H1 (cell line): ENCODE data around the gene HS2ST1. TPM values are rescaled to one million over a fixed set of nuclear protein-coding genes. Genes with fewer than 3 reads are reported as not detected.

Experiments used
- CTCF ChIA-PET: fragments of 300-600 bp; sonication (Branson Sonifier 250); formaldehyde crosslinking; loops from one replicate; lab custom pipeline; 2021; ENCODE audit not compliant: partially characterized antibody; lab: Charles Lee
- POLR2A ChIA-PET: fragments of 300-600 bp; sonication (Branson Sonifier 250); formaldehyde crosslinking; loops from one replicate; lab custom pipeline; 2021; ENCODE audit warnings: inconsistent platforms; ENCODE audit not compliant: partially characterized antibody; lab: Charles Lee
- DNase-seq, 2 experiments: peaks; one replicate each; pipeline versions ENCODE4 v3.0.0 to v3.0.0-alpha.2; 2010 to 2022; ENCODE audit warnings: low spot score in 2 of 2, low read depth in 1 of 2, mixed read lengths in 1 of 2
- FAIRE-seq: peaks from 2 replicates; lab custom pipeline; 2011; peaks lifted over from hg19 to GRCh38; lab: Jason Lieb, UNC
- H2AFZ ChIP-seq: 2 replicates; pipeline ENCODE4 v1.8.1; 2012; ENCODE audit warnings: low read length, inconsistent platforms
- H2AK5ac ChIP-seq: 2 replicates; pipeline ENCODE4 v1.6.1; 2013; ENCODE audit warnings: low read depth, low read length
- H2BK120ac ChIP-seq: replicated peaks from 2 replicates; pipeline ENCODE3; 2013; ENCODE audit warnings: low read depth, low read length, inconsistent platforms
- H2BK12ac ChIP-seq: 2 replicates; pipeline ENCODE4 v1.6.1; 2013; ENCODE audit warnings: low read depth, low read length
- H2BK15ac ChIP-seq: 2 replicates; pipeline ENCODE4 v1.6.1; 2013; ENCODE audit warnings: low read length
- H2BK20ac ChIP-seq: 2 replicates; pipeline ENCODE4 v1.6.1; 2013; ENCODE audit warnings: low read length
- H2BK5ac ChIP-seq: 2 replicates; pipeline ENCODE4 v1.6.1; 2013; ENCODE audit warnings: low read depth, low read length
- H3K14ac ChIP-seq: 2 replicates; pipeline ENCODE4 v1.6.1; 2013; ENCODE audit warnings: inconsistent platforms; ENCODE audit not compliant: insufficient read length
- H3K18ac ChIP-seq: 2 replicates; pipeline ENCODE4 v1.6.1; 2013; ENCODE audit warnings: low read length; ENCODE audit errors: extremely low read depth
- H3K23ac ChIP-seq: 2 replicates; pipeline ENCODE4 v1.6.1; 2013; ENCODE audit warnings: inconsistent platforms; ENCODE audit not compliant: insufficient read length
- H3K23me2 ChIP-seq: 2 replicates; pipeline ENCODE4 v1.6.1; 2013; ENCODE audit warnings: low read depth, low read length
- H3K27ac ChIP-seq: 2 replicates; pipeline ENCODE4 v1.6.1; 2011; ENCODE audit warnings: low read depth, low read length, inconsistent platforms
- H3K27me3 ChIP-seq, 4 experiments: replicated peaks in 1 of 4; 1 replicate in 1 of 4; 2 replicates in 3 of 4; pipeline versions ENCODE4 v1.6.1 to v1.8.1; 2011 to 2013; ENCODE audit warnings: low read length in 3 of 4, mild to moderate bottlenecking in 3 of 4, inconsistent platforms in 2 of 4, mixed read lengths in 2 of 4, moderate library complexity in 1 of 4; ENCODE audit not compliant: control insufficient read depth in 3 of 4, insufficient read depth in 3 of 4; ENCODE audit errors: extremely low read depth in 1 of 4
- H3K36me3 ChIP-seq, 4 experiments: 2 replicates each; pipeline versions ENCODE4 v1.6.1 to v1.8.1; 2011 to 2013; ENCODE audit warnings: mild to moderate bottlenecking in 4 of 4, low read length in 3 of 4, moderate library complexity in 2 of 4, control low read depth in 1 of 4, inconsistent platforms in 1 of 4; ENCODE audit not compliant: insufficient read depth in 4 of 4, control insufficient read depth in 2 of 4
- H3K4ac ChIP-seq: replicated peaks from 2 replicates; pipeline ENCODE3; 2013; ENCODE audit warnings: low read length, low read depth, mixed read lengths, inconsistent platforms; ENCODE audit not compliant: insufficient read length
- H3K4me1 ChIP-seq, 4 experiments: replicated peaks in 1 of 4; 1 replicate in 1 of 4; 2 replicates in 3 of 4; pipeline versions ENCODE4 v1.6.1 to v1.8.1; 2011 to 2013; ENCODE audit warnings: low read length in 3 of 4, inconsistent platforms in 2 of 4, mixed read lengths in 1 of 4; ENCODE audit not compliant: insufficient read depth in 4 of 4, control insufficient read depth in 3 of 4
- H3K4me2 ChIP-seq, 2 experiments: 2 replicates each; pipeline versions ENCODE4 v1.6.1 to v1.8.1; 2011 to 2013; ENCODE audit warnings: low read depth in 2 of 2, low read length in 2 of 2, control low read depth in 1 of 2, inconsistent platforms in 1 of 2, mild to moderate bottlenecking in 1 of 2; ENCODE audit not compliant: insufficient read depth in 1 of 2
- H3K4me3 ChIP-seq, 4 experiments: fragments of 200-600, 300-600 bp in 1 of 4; sonication (generic), shearing (Covaris generic), sonication (Bioruptor Twin) in 1 of 4; 2 replicates each; pipeline versions ENCODE4 v1.5.1 to v1.8.1; 2011 to 2016; ENCODE audit warnings: low read length in 4 of 4, low read depth in 3 of 4, control low read depth in 2 of 4, inconsistent platforms in 2 of 4, mild to moderate bottlenecking in 2 of 4, mixed read lengths in 1 of 4, moderate library complexity in 1 of 4; ENCODE audit not compliant: insufficient read depth in 2 of 4; ENCODE audit errors: extremely low read depth in 1 of 4
- H3K56ac ChIP-seq: replicated peaks from 2 replicates; pipeline ENCODE3; 2013; ENCODE audit warnings: low read depth, mild to moderate bottlenecking, mixed read lengths, low read length, inconsistent platforms; ENCODE audit not compliant: insufficient read length
- H3K79me1 ChIP-seq: 2 replicates; pipeline ENCODE4 v1.6.1; 2013; ENCODE audit warnings: low read depth, low read length, control low read depth
- H3K79me2 ChIP-seq, 2 experiments: 2 replicates each; pipeline versions ENCODE4 v1.6.1 to v1.8.1; 2012 to 2013; ENCODE audit warnings: low read length in 2 of 2, mild to moderate bottlenecking in 2 of 2, inconsistent platforms in 1 of 2; ENCODE audit not compliant: insufficient read depth in 2 of 2, control insufficient read depth in 1 of 2
- H3K9ac ChIP-seq, 4 experiments: replicated peaks in 1 of 4; 1 replicate in 1 of 4; 2 replicates in 3 of 4; pipeline versions ENCODE4 v1.6.1 to v1.8.1; 2011 to 2013; ENCODE audit warnings: low read depth in 3 of 4, low read length in 3 of 4, control low read depth in 2 of 4, mild to moderate bottlenecking in 2 of 4, moderate library complexity in 2 of 4, inconsistent platforms in 1 of 4; ENCODE audit errors: extremely low read depth in 1 of 4
- H3K9me3 ChIP-seq, 2 experiments: 2 replicates each; pipeline versions ENCODE4 v1.6.1 to v1.8.1; 2012 to 2013; ENCODE audit warnings: mild to moderate bottlenecking in 2 of 2, moderate library complexity in 2 of 2, control low read depth in 1 of 2, inconsistent platforms in 1 of 2, low read depth in 1 of 2, low read length in 1 of 2, mixed read lengths in 1 of 2; ENCODE audit not compliant: insufficient read depth in 2 of 2
- H4K20me1 ChIP-seq, 2 experiments: replicated peaks in 1 of 2; 2 replicates each; pipeline versions ENCODE3 to v1.8.1; 2011 to 2013; ENCODE audit warnings: inconsistent platforms in 2 of 2, low read length in 2 of 2, mild to moderate bottlenecking in 1 of 2; ENCODE audit not compliant: insufficient read depth in 2 of 2, control insufficient read depth in 1 of 2
- H4K5ac ChIP-seq: 2 replicates; pipeline ENCODE4 v1.6.1; 2013; ENCODE audit warnings: low read length, low read depth, mixed read lengths, inconsistent platforms; ENCODE audit not compliant: insufficient read length
- H4K8ac ChIP-seq: 2 replicates; pipeline ENCODE4 v1.8.0; 2013; ENCODE audit warnings: mild to moderate bottlenecking, moderate library complexity, low read length, inconsistent platforms; ENCODE audit not compliant: insufficient read depth; ENCODE audit errors: extremely low read depth
- H4K91ac ChIP-seq: replicated peaks from 2 replicates; pipeline ENCODE3; 2013; ENCODE audit warnings: low read length, mixed read lengths, inconsistent platforms; ENCODE audit not compliant: insufficient read length
- ATF3 ChIP-seq: IDR thresholded peaks from 2 replicates; pipeline ENCODE4 v1.6.1; 2011; ENCODE audit warnings: low read depth, mild to moderate bottlenecking, low read length; ENCODE audit not compliant: insufficient read depth
- BCL11A ChIP-seq, 2 experiments: IDR thresholded peaks; one replicate each; pipeline ENCODE4 v1.6.1; 2011; ENCODE audit warnings: low read depth in 2 of 2, low read length in 2 of 2, mild to moderate bottlenecking in 2 of 2
- CHD2 ChIP-seq: IDR thresholded peaks from 2 replicates; pipeline ENCODE4 v1.6.1; 2012; ENCODE audit warnings: low read length, improper control_type of control experiment
- E2F6 ChIP-seq: IDR thresholded peaks from 2 replicates; pipeline ENCODE4 v1.6.1; 2012; ENCODE audit warnings: inconsistent platforms
- KDM5A ChIP-seq: fragments of 200-600 bp; IDR thresholded peaks from 2 replicates; pipeline ENCODE4 v1.7.1; 2012; ENCODE audit warnings: mild to moderate bottlenecking, low read length, inconsistent platforms, mixed read lengths
- RXRA ChIP-seq: IDR thresholded peaks from 2 replicates; pipeline ENCODE4 v1.6.1; 2011; ENCODE audit warnings: low read depth, mild to moderate bottlenecking, low read length, moderate library complexity; ENCODE audit not compliant: insufficient read depth
- SIN3A ChIP-seq, 2 experiments: IDR thresholded peaks in 1 of 2; conservative IDR thresholded peaks in 1 of 2; 2 replicates each; pipeline ENCODE4 v1.6.1; 2011 to 2012; ENCODE audit warnings: low read length in 2 of 2, improper control_type of control experiment in 1 of 2, low read depth in 1 of 2, mild to moderate bottlenecking in 1 of 2
- SP1 ChIP-seq: IDR thresholded peaks from 2 replicates; pipeline ENCODE4 v1.6.1; 2011; ENCODE audit warnings: low read depth, low read length
- SRF ChIP-seq: IDR thresholded peaks from 2 replicates; pipeline ENCODE4 v1.6.1; 2011; ENCODE audit warnings: mild to moderate bottlenecking, low read depth, low read length, moderate library complexity
- TAF7 ChIP-seq: optimal IDR thresholded peaks from 2 replicates; pipeline ENCODE3; 2011; ENCODE audit warnings: low read depth, mild to moderate bottlenecking, inconsistent platforms, low read length, moderate library complexity, borderline replicate concordance
- TBP ChIP-seq: IDR thresholded peaks from 2 replicates; pipeline ENCODE4 v1.6.1; 2011; ENCODE audit warnings: low read depth, low read length, improper control_type of control experiment
- TCF12 ChIP-seq: IDR thresholded peaks from 2 replicates; pipeline ENCODE4 v1.6.1; 2011; ENCODE audit warnings: low read depth, mild to moderate bottlenecking, low read length
- TEAD4 ChIP-seq: IDR thresholded peaks from 2 replicates; pipeline ENCODE4 v1.6.1; 2012; ENCODE audit warnings: low read depth, low read length, inconsistent platforms, mixed read lengths
- WGBS, 2 experiments: shearing (Covaris generic) in 1 of 2; methylation state at CpG; one replicate each; pipeline versions ENCODE4 v1.1.6 to v1.1.7; 2013 to 2015; ENCODE audit warnings: low lambda C conversion rate in 2 of 2, mixed read lengths in 2 of 2, inconsistent platforms in 1 of 2, low coverage in 1 of 2, missing lambda C conversion rate in 1 of 2; ENCODE audit not compliant: insufficient replicate concordance in 2 of 2, insufficient coverage in 1 of 2, insufficient read length in 1 of 2; ENCODE audit errors: extremely low coverage in 1 of 2, missing lambda C conversion rate in 1 of 2; 5-methylcytosine and 5-hydroxymethylcytosine counted together
- polyA plus RNA-seq, 7 experiments: library from polyadenylated mRNA; depleted of rRNA in 3 of 7; stranded (reverse) in 5 of 7; unstranded in 2 of 7; fragments of >200 nt in 5 of 7; fragments of 200-250 nt in 2 of 7; gene quantifications; 1 replicate in 5 of 7; 2 replicates in 1 of 7; 4 replicates in 1 of 7; pipeline versions ENCODE4 v1.2.1 to v1.2.3, GENCODE V29; 2011 to 2013; ENCODE audit warnings: missing spikeins in 2 of 7, mixed read lengths in 2 of 7
- total RNA-seq: library from RNA; stranded (reverse); fragmentation: NEBNext Ultra II Directional; extraction: Animal tissue kit (Norgen Biotek cat#: 25700); gene quantifications from 2 replicates; pipeline ENCODE4 v1.2.1, GENCODE V29; 2021

HS2ST1 gene
- total and polyA plus RNA-seq, 2 of the 8 experiments (the other 6 are each of a cell fraction or from before 2014, with no cell fraction given) = 5.2 to 28.3 TPM

GRCh38 chr1:86988835-86989234 lies 74.4 kb downstream of the HS2ST1 start:
- H3K27me3 ChIP-seq = no peaks in the 10 kb centered on the region
- no peak overlapping the region for H3K9ac ChIP-seq
- H3K23ac ChIP-seq = no peak overlapping the region
- no peak overlapping the region for H3K14ac ChIP-seq
- no peak overlapping the region for H2AFZ ChIP-seq
- no peak for FAIRE-seq
- no peak overlapping the region for H2BK5ac ChIP-seq
- ChIA-PET POLR2A (interaction anchor here (1.6 kb wide), 1 partner anchor 74 kb away, joined by 3 read pairs; the partner anchor contains the start of genes HS2ST1 and SELENOF), CTCF (no interaction called here)
- H4K91ac ChIP-seq = no peak overlapping the region
- no peak overlapping the region for H2BK120ac ChIP-seq
- WGBS, 2 experiments = 93% methylated on average over 7 of the region's 7 CpGs; no CpG with 5 or more reads in 1 of the 2 experiments
- H3K4me1 ChIP-seq = peaks cover 0 to 8% (median 0%) of the 10 kb centered on the region in 4 experiments; a peak in 3 of 7 replicates
- peaks cover 0 to 4% of the 10 kb centered on the region in 2 experiments for H4K20me1 ChIP-seq
- H3K4me3 ChIP-seq = no peak overlapping the region
- no peak overlapping the region for H3K4me2 ChIP-seq
- no peaks in the 10 kb centered on the region for H3K9me3 ChIP-seq
- peaks cover 0 to 32% of the 10 kb centered on the region in 2 experiments; a peak in 2 of 4 replicates for H3K79me2 ChIP-seq
- no peak overlapping the region for H3K56ac ChIP-seq
- H3K18ac ChIP-seq = no peak overlapping the region
- H2BK20ac ChIP-seq = no peak overlapping the region
- no peak overlapping the region for H2AK5ac ChIP-seq
- H2BK15ac ChIP-seq = no peak overlapping the region
- DNase-seq = no peak
- no peaks in the 10 kb centered on the region; the same call in 1 of the 2 replicates for H3K79me1 ChIP-seq
- no peak overlapping the region for H2BK12ac ChIP-seq
- H4K8ac ChIP-seq = no peak overlapping the region
- H3K4ac ChIP-seq = no peak overlapping the region
- H3K27ac ChIP-seq = no peak overlapping the region
- no peak overlapping the region for H4K5ac ChIP-seq
- H3K36me3 ChIP-seq = no peaks in the 10 kb centered on the region
- H3K23me2 ChIP-seq = no peaks in the 10 kb centered on the region
- TF ChIP-seq KDM5A (no peak), TAF7 (no peak), TEAD4 (no peak), ATF3 (no peak), TBP (no peak), RXRA (no peak), SRF (no peak), TCF12 (no peak), CHD2 (no peak), BCL11A (IDR thresholded peaks at IDR 0.05; ENCODE audit: low read depth in 2 of 2, low read length in 2 of 2) (no peak), SIN3A (conservative IDR thresholded peaks at IDR 0.05 in 1 of 2, IDR thresholded peaks at IDR 0.05 in 1 of 2; ENCODE audit: low read depth in 1 of 2, low read length in 2 of 2) (no peak), SP1 (no peak), E2F6 (no peak)
